Measurements from ENCODE around the gene HK1.

The HK1 gene

GRCh38 chr10:69384320-69384719, 106.0 kb downstream of the HK1 start:
- WGBS, 2 experiments = 94 to 96% methylated on average over 10 of the region's 10 CpGs
- peaks cover 12% of the 10 kb centered on the region for H3K36me3 ChIP-seq (ENCODE audit: control insufficient read depth, insufficient read depth, low read length)
- H3K4me3 ChIP-seq (ENCODE audit: insufficient read depth, low read depth, low read length) = no peak overlapping the region

GRCh38 chr10:69385454-69386350, 107.4 kb downstream of the HK1 start:
- H3K4me1 ChIP-seq (ENCODE audit: control insufficient read depth, insufficient read depth, low read length) = peaks cover 12% of the 10 kb centered on the region
- H3K27ac ChIP-seq (ENCODE audit: insufficient read depth, low read depth, low read length, poor library complexity, severe bottlenecking) = no peak overlapping the region
- 93 to 95% methylated on average over 11 of the region's 11 CpGs for WGBS, 2 experiments
- peaks cover 12% of the 10 kb centered on the region for H3K36me3 ChIP-seq (ENCODE audit: control insufficient read depth, insufficient read depth, low read length)
- no peaks in the 10 kb centered on the region for H3K9me3 ChIP-seq (ENCODE audit: control insufficient read depth, low read length)
- no peaks in the 10 kb centered on the region for H3K27me3 ChIP-seq (ENCODE audit: control insufficient read depth, insufficient read depth, low read length, poor library complexity, severe bottlenecking)
- H3K4me3 ChIP-seq (ENCODE audit: insufficient read depth, low read depth, low read length) = no peak overlapping the region

More at GRCh38 chr10:69384320-69384719, 106.0 kb downstream of the HK1 start:
- Histone ChIP-seq H3K9me3 (ENCODE audit: control insufficient read depth, low read length) (no peaks in the 10 kb centered on the region), H3K27me3 (ENCODE audit: control insufficient read depth, insufficient read depth, low read length, poor library complexity, severe bottlenecking) (no peaks in the 10 kb centered on the region), H3K4me1 (ENCODE audit: control insufficient read depth, insufficient read depth, low read length) (no peaks in the 10 kb centered on the region), H3K27ac (ENCODE audit: insufficient read depth, low read depth, low read length, poor library complexity, severe bottlenecking) (no peak overlapping the region)

GRCh38 chr10:69387500-69387899, 109.2 kb downstream of the HK1 start:
- Histone ChIP-seq H3K9me3 (ENCODE audit: control insufficient read depth, low read length) (no peaks in the 10 kb centered on the region), H3K27me3 (ENCODE audit: control insufficient read depth, insufficient read depth, low read length, poor library complexity, severe bottlenecking) (no peaks in the 10 kb centered on the region), H3K4me1 (ENCODE audit: control insufficient read depth, insufficient read depth, low read length) (peaks cover 12% of the 10 kb centered on the region), H3K27ac (ENCODE audit: insufficient read depth, low read depth, low read length, poor library complexity, severe bottlenecking) (no peak overlapping the region), H3K4me3 (ENCODE audit: insufficient read depth, low read depth, low read length) (no peak overlapping the region), H3K36me3 (ENCODE audit: control insufficient read depth, insufficient read depth, low read length) (peaks cover 12% of the 10 kb centered on the region)
- 90 to 99% methylated on average over 2 to 3 of the region's 3 CpGs for WGBS, 2 experiments

GRCh38 chr10:69388488-69388887, 110.2 kb downstream of the HK1 start:
- Histone ChIP-seq H3K27me3 (ENCODE audit: control insufficient read depth, insufficient read depth, low read length, poor library complexity, severe bottlenecking) (no peaks in the 10 kb centered on the region), H3K27ac (ENCODE audit: insufficient read depth, low read depth, low read length, poor library complexity, severe bottlenecking) (no peak overlapping the region), H3K4me1 (ENCODE audit: control insufficient read depth, insufficient read depth, low read length) (peaks cover 12% of the 10 kb centered on the region), H3K36me3 (ENCODE audit: control insufficient read depth, insufficient read depth, low read length) (peaks cover 12% of the 10 kb centered on the region), H3K9me3 (ENCODE audit: control insufficient read depth, low read length) (no peaks in the 10 kb centered on the region), H3K4me3 (ENCODE audit: insufficient read depth, low read depth, low read length) (no peak overlapping the region)
- WGBS, 2 experiments = 93 to 94% methylated on average over 2 of the region's 2 CpGs

- Histone ChIP-seq H3K27ac (ENCODE audit: insufficient read depth, low read depth, low read length, poor library complexity, severe bottlenecking) (peak overlapping the region; percentile 40), H3K36me3 (ENCODE audit: control insufficient read depth, insufficient read depth, low read length) (peaks cover 12% of the 10 kb centered on the region), H3K27me3 (ENCODE audit: control insufficient read depth, insufficient read depth, low read length, poor library complexity, severe bottlenecking) (no peaks in the 10 kb centered on the region), H3K9me3 (ENCODE audit: control insufficient read depth, low read length) (no peaks in the 10 kb centered on the region), H3K4me3 (ENCODE audit: insufficient read depth, low read depth, low read length) (no peak overlapping the region), H3K4me1 (ENCODE audit: control insufficient read depth, insufficient read depth, low read length) (peaks cover 12% of the 10 kb centered on the region)
- 42% methylated on average over 8 of the region's 8 CpGs for WGBS, 2 experiments
These were observed 111.7 kb downstream of the HK1 start for GRCh38 chr10:69389827-69390490.

GRCh38 chr10:69391158-69391557, 112.9 kb downstream of the HK1 start:
- Histone ChIP-seq H3K4me1 (ENCODE audit: control insufficient read depth, insufficient read depth, low read length) (peaks cover 12% of the 10 kb centered on the region), H3K27ac (ENCODE audit: insufficient read depth, low read depth, low read length, poor library complexity, severe bottlenecking) (no peak overlapping the region), H3K27me3 (ENCODE audit: control insufficient read depth, insufficient read depth, low read length, poor library complexity, severe bottlenecking) (no peaks in the 10 kb centered on the region), H3K4me3 (ENCODE audit: insufficient read depth, low read depth, low read length) (no peak overlapping the region), H3K36me3 (ENCODE audit: control insufficient read depth, insufficient read depth, low read length) (peaks cover 8% of the 10 kb centered on the region), H3K9me3 (ENCODE audit: control insufficient read depth, low read length) (no peaks in the 10 kb centered on the region)
- 95 to 98% methylated on average over 6 of the region's 6 CpGs for WGBS, 2 experiments

- Histone ChIP-seq H3K36me3 (ENCODE audit: control insufficient read depth, insufficient read depth, low read length) (peaks cover 7% of the 10 kb centered on the region), H3K4me1 (ENCODE audit: control insufficient read depth, insufficient read depth, low read length) (peaks cover 12% of the 10 kb centered on the region), H3K27me3 (ENCODE audit: control insufficient read depth, insufficient read depth, low read length, poor library complexity, severe bottlenecking) (no peaks in the 10 kb centered on the region), H3K4me3 (ENCODE audit: insufficient read depth, low read depth, low read length) (no peak overlapping the region), H3K9me3 (ENCODE audit: control insufficient read depth, low read length) (no peaks in the 10 kb centered on the region), H3K27ac (ENCODE audit: insufficient read depth, low read depth, low read length, poor library complexity, severe bottlenecking) (no peak overlapping the region)
- 5 to 21% methylated on average over 6 to 7 of the region's 7 CpGs for WGBS, 2 experiments
These were observed 114.2 kb downstream of the HK1 start for GRCh38 chr10:69392481-69393000.

GRCh38 chr10:69394020-69394419, 115.7 kb downstream of the HK1 start:
- Histone ChIP-seq H3K36me3 (ENCODE audit: control insufficient read depth, insufficient read depth, low read length) (peaks cover under 1% of the 10 kb centered on the region), H3K9me3 (ENCODE audit: control insufficient read depth, low read length) (no peaks in the 10 kb centered on the region), H3K4me1 (ENCODE audit: control insufficient read depth, insufficient read depth, low read length) (peaks cover 12% of the 10 kb centered on the region), H3K27ac (ENCODE audit: insufficient read depth, low read depth, low read length, poor library complexity, severe bottlenecking) (no peak overlapping the region), H3K4me3 (ENCODE audit: insufficient read depth, low read depth, low read length) (no peak overlapping the region), H3K27me3 (ENCODE audit: control insufficient read depth, insufficient read depth, low read length, poor library complexity, severe bottlenecking) (no peaks in the 10 kb centered on the region)
- WGBS, 2 experiments = 92 to 100% methylated on average over 1 of the region's 1 CpG

GRCh38 chr10:69397972-69398371, 119.7 kb downstream of the HK1 start:
- H3K27me3 ChIP-seq (ENCODE audit: control insufficient read depth, insufficient read depth, low read length, poor library complexity, severe bottlenecking) = no peaks in the 10 kb centered on the region
- no peaks in the 10 kb centered on the region for H3K9me3 ChIP-seq (ENCODE audit: control insufficient read depth, low read length)
- H3K36me3 ChIP-seq (ENCODE audit: control insufficient read depth, insufficient read depth, low read length) = no peaks in the 10 kb centered on the region

GRCh38 chr10:69398466-69398865, 120.2 kb downstream of the HK1 start:
- Histone ChIP-seq H3K27ac (ENCODE audit: insufficient read depth, low read depth, low read length, poor library complexity, severe bottlenecking) (no peak overlapping the region), H3K27me3 (ENCODE audit: control insufficient read depth, insufficient read depth, low read length, poor library complexity, severe bottlenecking) (no peaks in the 10 kb centered on the region), H3K4me1 (ENCODE audit: control insufficient read depth, insufficient read depth, low read length) (no peaks in the 10 kb centered on the region), H3K36me3 (ENCODE audit: control insufficient read depth, insufficient read depth, low read length) (no peaks in the 10 kb centered on the region), H3K9me3 (ENCODE audit: control insufficient read depth, low read length) (no peaks in the 10 kb centered on the region), H3K4me3 (ENCODE audit: insufficient read depth, low read depth, low read length) (no peak overlapping the region)
- 96% methylated on average over 16 of the region's 16 CpGs for WGBS, 2 experiments

More at GRCh38 chr10:69397972-69398371, 119.7 kb downstream of the HK1 start:
- WGBS, 2 experiments = 100% methylated on average over 1 of the region's 1 CpG; no CpG with 5 or more reads in 1 of the 2 experiments
- no peak overlapping the region for H3K27ac ChIP-seq (ENCODE audit: insufficient read depth, low read depth, low read length, poor library complexity, severe bottlenecking)
- no peak overlapping the region for H3K4me3 ChIP-seq (ENCODE audit: insufficient read depth, low read depth, low read length)
- H3K4me1 ChIP-seq (ENCODE audit: control insufficient read depth, insufficient read depth, low read length) = no peaks in the 10 kb centered on the region

Data from ectodermal cell (in vitro differentiated cells).